Measurements from ENCODE around the gene SLC12A8.

The SLC12A8 gene

DNA sequence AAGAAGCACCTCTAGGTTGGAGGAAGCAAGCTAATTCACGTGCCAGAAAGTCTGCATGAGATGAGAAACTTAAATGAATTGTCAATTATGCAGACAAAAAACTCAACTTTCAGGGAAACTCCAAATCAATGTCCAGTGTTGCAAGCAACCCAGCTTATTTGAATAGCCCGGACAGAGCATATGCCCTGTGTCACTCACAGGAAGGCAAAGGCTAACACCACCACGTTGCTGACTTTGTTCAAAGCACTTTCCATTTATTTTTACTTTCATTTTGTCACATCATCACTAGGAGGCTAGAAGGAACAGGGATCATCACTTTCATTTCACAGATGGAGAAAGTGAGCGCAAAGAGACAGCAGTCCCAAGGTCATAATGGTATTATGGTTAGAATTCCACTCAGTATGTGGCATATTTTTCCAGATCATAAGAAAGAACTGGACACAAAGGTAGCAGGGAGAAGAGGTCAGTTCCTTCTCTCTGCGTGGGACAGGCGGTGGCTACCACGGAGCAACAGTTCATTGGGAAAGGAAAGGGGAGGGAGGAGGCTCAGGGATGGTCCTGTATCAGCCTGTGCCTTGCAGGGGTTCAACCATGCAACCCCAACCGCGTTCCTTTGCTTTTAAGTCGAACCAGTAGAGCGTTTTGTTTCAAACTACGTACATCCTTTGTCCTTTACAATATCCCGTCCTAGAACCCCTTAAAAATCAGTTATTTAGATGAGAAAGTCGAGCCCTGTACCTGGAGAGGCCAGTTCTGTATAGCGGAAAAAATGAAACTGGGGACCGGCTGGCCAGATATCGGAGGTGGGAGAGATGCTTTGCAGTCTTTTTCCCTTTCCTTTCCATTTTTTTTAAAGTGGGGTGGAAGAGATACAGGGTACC is 157.9 kb downstream of the SLC12A8 start:
- DNase-seq (ENCODE audit: low read depth in 3 of 3), result no peak

DNA sequence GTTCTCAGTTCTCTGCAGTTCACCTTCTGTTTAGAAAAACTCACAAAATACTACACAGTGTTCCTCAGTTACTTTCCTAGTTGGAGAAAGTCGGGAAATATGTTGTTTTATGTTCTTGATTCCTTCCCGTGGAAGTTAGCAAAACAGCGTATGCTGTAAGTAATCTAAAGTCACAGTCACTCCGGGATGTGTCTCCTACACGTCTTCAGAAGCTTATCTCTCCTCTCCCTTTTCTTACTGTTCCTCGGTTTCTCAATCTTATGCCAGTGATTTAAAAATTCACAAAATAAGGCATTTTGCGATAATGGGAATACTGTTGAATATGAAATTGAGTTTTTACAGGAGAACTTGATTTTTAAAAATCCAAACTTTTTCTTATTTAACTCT is 158.5 kb downstream of the SLC12A8 start:
- DNase-seq (ENCODE audit: low read depth in 3 of 3), result no peak

DNA sequence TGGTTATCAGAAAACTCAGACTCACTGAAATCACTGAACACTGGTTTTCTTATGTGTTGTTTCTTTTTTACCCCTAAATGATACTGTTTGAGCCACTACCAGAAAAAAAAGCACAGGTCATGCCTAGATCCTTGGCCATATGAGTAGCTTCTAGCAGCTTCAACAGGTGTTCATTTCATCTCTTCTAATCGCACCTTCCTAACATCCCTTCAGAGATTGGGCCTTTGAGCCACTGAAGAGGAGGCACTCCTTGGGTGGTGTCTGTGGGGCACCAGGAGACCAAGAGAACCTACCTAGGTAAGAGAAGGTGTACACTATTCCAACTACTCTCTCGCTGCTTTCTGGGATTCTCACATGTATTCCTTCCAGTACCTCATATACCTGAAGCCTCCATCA is 159.2 kb downstream of the SLC12A8 start:
- DNase-seq (ENCODE audit: low read depth in 3 of 3), result no peak

DNA sequence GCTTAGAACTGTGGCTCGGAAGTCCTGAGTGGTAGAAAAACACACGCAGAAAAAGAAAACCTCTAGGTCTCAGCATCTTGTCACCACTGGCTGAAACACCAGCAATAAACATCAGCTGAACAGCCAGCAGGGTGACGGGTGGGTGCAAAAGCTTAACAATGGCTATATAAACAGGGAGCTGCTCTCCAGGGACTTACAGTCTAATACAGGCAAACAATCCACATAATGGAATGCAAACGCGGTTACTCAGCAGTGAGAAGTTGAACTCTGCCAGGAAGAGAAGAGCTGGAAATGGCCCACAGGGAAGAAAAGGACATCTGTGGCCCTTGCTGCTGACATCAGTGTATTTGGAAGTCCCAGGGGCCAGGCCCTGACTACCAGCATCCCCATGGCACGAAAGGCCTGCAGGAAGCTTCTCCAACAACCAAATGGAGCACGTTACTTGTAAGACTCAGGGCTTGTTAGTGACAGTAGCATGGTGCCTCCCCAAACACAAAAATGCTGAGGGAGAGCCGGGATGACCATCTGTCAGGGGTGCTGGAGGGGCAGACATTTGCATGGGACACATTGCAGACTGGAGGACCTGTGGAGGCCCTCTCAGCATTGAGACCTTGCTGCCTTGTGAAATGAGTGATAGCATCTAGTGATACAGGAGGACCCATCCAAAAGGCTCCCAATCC is 159.8 kb downstream of the SLC12A8 start:
- DNase-seq (ENCODE audit: low read depth in 3 of 3), result no peak

DNA sequence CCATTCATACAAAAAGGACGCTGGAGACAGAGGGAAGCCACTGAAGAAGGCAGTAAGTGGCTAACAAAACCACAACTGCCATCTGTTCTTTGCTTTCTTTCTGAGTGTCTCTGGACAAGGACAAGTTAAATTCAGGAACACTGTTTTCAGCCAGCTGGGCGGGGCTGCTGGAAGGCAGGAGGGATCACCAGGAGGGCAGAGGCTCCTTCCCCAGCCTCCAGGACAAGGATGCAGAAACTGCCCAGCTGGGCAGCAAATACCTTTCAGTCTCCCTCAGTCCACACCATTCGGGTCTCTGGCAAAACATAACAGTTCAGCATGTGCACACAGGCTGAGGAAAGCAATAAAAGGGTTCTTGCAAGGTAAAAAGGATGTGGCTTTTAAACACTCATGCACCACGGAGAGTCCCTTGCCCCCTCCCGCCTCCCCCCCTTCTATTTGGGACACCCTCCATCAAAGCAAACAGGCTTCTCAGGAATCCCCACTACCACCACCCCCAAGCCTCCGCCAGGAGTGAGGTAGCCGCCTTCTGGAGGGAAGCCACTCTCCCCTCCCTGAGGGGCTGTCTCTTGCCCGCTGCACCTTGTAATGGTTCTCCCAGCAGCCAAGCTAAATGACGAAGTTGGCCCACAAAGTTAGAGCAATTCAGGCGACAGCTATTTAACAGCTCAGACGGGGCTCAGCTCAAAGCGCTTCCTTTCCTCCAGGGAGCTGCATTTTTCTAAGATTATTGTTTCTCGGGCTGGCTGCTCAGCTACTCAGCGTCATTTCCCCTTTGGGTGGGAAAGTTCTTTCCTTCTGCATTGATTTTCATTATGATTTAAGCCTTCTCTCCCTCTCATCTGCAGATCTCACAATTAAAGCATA is 160.6 kb downstream of the SLC12A8 start:
- peak; percentile 24 to 43 (median 33) for DNase-seq (ENCODE audit: low read depth in 3 of 3)

DNA sequence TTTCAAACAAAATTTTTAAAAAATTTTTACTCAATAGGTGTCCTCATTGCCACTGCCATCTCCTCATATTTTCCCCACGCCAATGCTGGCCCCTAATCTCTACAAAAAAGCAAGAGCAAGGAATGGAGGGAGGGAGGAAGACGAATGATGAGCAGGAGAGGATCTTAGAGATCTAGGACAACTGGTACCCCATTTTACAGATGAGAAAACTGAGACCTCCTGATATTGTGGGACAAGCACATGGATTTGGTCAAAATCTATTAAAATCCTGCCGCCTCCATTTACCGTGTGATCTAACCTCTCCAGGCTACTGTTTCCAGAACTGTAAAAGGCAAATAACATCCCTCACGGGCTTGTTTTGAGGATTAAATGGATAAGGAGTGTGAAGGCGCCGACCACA is 161.3 kb downstream of the SLC12A8 start:
- DNase-seq (ENCODE audit: low read depth in 3 of 3), result no peak

DNA sequence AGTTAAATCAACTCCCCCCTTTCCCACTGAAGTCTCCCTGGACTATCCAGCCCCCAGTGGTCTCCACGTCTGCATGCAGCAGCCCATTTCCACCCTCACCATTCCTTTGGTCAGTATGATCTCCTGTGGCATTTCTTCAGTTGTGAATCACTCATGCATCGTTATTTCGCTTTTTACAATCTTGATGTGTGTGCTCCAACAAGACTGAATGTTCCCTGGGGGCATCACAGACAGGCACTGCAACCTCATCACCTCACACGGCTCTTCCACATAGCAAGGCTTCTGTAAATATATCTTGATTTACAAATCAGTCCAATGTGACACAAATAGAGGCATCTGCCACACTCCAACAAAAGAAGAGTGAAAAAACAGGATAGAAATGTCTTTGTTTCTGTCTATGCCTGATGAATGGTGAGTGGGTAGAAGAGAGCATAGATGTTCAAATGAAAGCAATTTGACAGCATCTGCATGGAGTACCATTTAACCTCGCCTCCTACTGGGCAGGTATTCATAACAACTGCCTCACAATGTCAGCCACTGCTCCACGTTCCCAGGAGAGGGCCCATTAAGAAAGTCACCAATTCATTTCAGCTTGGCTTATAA is 162.0 kb downstream of the SLC12A8 start:
- no peak for DNase-seq (ENCODE audit: low read depth in 3 of 3)

DNA sequence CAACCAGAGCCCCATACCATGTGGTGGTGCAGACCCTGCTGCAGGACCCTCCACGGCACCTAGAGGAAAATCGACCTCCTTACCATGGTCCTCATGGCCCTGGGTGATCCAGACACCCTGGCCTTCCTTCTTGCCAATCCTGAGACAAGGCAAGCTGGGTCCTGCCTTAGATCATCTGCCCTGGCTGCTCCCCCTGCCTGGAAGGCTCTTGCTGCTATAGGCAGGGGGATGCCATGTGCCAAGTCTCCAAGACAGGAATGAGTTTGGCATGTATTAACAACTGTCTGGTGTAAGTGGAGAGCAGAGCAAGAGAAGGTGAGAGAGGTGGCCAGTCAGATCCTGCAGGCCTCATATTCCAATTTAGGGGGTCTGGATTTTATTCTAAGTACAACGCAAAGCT is 164.3 kb downstream of the SLC12A8 start:
- DNase-seq (ENCODE audit: low read depth in 3 of 3), result no peak

DNA sequence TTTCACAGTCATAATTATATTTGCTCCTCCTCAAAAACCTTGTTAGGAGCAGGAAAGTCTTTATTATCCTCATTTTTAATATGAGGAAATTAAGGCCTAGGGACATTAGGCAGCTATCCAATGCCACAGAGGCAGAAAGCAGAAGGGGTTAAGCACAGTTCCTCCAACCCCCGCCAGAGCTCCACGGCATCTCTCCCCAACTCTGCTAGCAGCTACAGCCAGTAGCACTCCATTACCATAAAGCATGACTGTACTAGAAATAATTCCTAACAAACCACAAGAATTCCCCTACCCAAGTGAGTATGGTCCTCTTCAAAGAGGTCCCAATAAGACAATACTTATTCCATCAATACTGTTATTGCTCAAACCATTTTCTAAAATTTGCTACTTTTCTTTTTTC is 166.6 kb downstream of the SLC12A8 start:
- DNase-seq (ENCODE audit: low read depth in 3 of 3), result no peak

DNA sequence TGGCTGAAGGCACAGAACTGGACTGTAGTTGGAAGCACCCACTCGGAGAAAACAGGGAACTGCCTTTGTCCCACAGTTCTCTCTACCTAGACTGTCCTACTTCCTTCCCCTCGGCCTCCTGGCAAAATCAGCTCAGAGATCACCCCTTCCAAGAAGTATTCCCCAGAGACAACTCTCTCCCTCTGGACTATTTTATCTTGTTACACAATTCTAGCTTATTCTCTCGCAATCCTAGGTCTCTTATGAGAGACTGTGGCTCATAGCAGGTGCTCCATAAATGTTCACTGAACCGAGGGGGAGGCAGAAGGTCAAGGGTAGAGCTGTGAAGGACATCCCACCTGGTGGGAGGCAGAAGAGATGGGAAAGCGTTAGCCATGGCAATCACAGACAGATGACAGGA is 167.4 kb downstream of the SLC12A8 start:
- DNase-seq (ENCODE audit: low read depth in 3 of 3), result no peak

DNA sequence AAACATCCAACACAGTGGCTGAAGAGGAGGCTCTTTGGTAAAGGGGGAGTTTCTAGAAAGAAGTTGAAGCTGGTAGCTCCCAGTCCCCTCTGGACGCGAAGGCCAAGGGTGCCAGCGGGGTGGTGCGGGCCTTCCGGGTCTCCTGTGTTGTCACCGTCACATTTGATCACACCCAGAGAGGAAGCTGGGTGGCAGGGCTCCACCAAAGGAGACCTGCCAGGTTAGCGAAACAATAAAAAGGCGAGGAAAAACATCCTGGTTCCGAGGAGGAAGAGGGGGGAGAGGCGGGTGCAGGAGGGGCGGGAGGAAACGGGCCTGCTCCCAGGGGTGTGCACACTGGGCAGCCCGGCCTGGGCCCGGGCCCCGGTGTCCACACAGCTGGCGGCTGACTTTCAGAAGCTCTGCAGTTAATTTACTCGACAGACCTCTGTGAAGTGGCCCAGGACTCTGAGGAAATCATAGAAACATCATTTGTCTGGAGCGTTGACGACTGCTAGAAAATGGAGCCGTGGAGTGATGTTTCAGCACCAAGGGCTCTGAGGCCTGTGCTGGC is 168.9 kb downstream of the SLC12A8 start:
- DNase-seq (ENCODE audit: low read depth in 3 of 3), result no peak

DNA sequence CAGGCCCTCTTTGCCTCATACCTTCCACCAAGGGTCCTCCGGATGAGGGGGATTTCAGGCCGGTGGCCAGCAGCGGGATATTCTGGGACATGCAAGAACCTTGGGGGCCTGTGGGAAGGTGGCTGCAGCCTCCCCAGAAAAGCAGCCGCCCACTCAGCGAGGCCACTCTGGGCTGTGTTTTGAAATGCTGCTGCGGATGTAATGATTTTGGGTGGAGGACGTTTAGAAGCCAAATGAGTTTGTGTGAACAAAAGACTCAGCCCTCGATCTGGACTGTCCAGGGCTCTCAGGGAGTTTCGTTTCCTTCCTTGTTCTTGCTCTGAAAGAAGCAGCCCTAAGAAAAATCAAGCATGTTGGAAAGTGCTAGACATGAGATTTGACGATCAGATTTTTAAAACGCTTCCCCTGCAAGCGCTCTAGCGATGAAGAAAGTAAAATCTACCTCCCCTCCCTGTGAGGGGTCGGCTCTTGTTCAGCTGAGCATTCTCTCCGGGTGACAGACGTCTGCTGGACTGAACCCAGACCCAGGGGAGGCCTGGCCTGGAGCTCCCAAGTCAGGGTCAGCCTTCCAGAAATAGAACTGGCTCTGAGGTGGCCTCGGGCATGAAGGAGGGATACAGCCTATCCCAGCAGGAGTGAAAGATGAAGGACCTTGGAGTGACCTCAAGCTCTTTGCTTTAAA is 169.7 kb downstream of the SLC12A8 start:
- DNase-seq (ENCODE audit: low read depth in 3 of 3), result no peak

DNA sequence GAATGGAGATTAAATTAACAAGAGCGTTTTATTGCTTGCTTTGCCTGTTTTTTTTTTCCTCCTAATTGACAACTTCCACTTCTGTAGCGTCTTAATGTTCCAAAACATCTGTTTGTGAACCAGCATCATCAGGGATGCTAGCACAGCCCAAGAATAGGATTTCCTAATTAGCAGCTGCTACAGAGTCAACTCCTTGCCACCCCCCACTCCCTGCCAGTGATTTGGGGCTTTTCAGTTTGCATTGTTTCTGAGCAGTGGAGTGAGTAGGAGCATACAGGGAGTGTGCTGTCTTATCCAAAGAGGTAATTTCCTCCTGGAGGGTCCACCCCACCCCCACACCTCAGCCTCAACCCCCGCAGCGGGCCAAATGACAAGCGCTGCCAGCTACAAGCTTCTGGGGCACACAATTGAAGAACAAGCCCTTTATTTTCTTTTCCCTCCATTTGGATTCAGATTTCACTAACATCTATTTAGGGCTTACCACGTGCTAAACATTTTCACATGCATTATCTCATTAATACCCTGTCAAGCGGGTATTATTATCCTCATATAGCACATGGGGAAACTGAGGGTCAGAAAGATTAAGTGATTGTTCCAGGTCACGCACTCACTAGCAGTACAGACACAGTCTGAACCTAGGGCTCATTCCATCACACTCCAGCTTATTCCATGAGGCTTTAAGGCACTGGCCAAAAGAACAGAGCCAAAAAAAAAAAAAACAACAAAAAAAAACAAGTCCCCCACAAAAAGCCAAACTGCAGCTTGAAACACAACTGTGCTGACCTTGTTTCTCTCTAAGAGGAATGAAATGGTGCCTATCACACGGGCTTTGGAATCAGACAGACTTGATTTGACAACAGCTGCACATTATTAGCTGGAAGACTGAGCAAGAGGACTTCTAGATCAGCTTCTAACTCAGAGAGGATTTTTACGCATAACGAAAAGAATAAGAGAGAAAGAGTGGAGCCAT is 173.1 kb downstream of the SLC12A8 start:
- DNase-seq (ENCODE audit: low read depth in 3 of 3), result no peak

DNA sequence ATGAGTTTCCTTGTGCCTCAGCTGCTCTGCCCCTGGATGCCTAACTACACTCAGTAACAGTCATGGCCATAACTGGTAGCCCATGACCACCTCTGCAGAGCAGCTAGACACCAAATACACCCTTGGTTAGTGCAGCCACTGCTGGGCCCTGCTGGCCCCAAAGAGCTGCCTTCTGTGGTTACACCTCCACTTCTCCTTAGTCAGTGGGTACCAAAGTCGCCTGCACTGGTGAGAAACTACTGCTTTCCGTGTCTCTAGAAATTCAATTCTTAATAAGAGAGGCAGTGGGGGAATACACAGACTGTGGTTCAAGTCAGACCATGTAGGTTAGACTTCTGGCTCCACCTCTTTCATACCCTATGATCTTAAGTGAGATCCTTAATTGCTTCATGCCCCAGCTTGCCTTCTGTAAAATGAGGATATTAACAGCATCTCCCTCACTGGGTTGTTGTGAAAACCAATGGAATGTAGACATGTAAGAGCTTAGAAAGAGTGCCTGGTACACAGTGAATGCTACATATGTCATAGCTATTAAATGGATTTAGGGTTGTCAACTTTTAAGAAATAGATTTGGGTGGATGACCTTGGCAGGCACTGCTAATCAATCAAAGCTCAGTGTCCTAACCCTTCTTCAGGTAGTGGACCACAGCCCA is 174.9 kb downstream of the SLC12A8 start:
- DNase-seq (ENCODE audit: low read depth in 3 of 3), result no peak

DNA sequence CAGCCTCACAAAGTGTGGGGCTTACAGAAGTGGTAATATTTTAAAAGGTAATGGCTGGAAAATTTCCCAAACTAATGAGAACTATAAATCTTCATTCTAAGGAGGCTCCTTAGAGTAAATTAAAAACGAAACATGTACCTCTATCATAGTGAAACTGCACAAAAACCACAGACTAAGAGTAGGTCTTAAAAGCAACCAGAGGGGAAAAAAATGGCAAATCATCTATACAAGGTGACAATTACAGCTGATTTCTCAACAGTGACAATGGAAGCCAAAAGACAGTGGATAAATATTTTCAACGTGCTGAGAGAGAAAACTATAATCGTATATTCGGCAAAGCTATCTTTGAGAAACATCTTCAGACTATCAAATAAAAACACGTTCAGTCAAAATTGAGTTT is 177.3 kb downstream of the SLC12A8 start:
- no peak for DNase-seq (ENCODE audit: low read depth in 3 of 3)

DNA sequence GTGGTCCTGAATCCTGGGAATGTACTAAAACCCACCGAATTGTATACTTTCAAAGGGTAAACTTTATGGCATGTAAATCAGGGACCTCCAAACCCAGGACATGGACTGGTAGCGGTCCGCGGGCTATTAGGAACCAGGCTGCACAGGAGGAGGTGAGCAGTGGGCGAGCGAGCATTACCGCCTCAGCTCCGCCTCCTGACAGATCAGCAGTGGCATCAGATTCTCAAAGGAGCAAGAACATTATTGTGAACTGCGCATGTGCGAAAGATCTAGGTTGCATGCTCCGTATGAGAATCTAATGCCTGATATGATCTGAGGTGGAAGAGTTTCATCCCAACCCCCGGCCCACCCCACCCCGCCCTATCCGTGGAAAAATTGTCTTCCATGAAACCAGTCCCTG is 178.9 kb downstream of the SLC12A8 start:
- no peak for DNase-seq (ENCODE audit: low read depth in 3 of 3)

DNA sequence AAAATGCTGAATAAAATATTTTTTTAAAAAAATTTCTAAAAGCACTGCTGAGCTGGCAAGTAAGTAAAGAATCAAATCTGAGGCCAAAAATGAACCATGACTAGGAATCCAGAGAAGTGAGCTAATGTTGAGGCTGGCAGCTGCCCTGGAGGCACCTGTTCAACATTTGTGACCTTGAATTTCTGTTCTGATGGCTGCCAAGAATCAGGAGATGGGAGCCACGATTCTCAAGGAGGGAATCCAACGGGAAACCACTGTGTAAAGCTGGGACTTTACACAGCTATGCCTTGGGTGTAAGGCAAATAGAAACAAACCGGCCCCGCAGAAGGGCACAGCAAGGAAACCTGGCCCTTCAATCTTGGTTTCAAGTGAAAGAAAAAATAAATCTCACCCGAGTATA is 179.4 kb downstream of the SLC12A8 start:
- no peak for DNase-seq (ENCODE audit: low read depth in 3 of 3)

DNA sequence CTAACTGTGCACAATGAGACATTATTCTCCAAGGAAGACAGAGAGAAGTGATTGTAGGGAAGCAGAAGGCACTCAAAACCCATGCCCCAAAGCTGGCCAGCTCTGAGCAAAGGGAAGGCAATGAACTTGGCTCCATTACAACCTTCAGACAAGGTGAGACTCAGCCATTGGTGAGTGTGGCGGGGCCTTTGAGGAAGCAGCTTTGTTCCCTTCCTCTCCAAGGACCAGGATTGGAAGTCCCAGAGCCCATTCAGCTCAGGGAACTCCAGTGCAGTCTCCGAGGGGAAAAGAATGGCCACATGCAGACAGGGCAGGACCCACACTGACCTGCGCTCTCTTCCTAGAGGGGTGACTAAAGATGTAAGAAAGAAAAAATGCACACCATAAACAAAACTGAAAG is 179.9 kb downstream of the SLC12A8 start:
- no peak for DNase-seq (ENCODE audit: low read depth in 3 of 3)
